HG02588 (cell line): ENCODE results near the gene CLEC3A.
"Not testable (repeated sequence)": the region's sequence is repeated elsewhere in the genome, so short reads cannot be mapped to it uniquely, and the experiment has no call there.

Source experiments
- ATAC-seq: cut with Tn5 transposase; IDR thresholded peaks from one replicate; pipeline ENCODE4 v1.9.1; 2021; ENCODE audit warnings: mild to moderate bottlenecking, moderate library complexity; ENCODE audit not compliant: unreplicated experiment

The CLEC3A gene, protein sequence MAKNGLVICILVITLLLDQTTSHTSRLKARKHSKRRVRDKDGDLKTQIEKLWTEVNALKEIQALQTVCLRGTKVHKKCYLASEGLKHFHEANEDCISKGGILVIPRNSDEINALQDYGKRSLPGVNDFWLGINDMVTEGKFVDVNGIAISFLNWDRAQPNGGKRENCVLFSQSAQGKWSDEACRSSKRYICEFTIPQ

DNA sequence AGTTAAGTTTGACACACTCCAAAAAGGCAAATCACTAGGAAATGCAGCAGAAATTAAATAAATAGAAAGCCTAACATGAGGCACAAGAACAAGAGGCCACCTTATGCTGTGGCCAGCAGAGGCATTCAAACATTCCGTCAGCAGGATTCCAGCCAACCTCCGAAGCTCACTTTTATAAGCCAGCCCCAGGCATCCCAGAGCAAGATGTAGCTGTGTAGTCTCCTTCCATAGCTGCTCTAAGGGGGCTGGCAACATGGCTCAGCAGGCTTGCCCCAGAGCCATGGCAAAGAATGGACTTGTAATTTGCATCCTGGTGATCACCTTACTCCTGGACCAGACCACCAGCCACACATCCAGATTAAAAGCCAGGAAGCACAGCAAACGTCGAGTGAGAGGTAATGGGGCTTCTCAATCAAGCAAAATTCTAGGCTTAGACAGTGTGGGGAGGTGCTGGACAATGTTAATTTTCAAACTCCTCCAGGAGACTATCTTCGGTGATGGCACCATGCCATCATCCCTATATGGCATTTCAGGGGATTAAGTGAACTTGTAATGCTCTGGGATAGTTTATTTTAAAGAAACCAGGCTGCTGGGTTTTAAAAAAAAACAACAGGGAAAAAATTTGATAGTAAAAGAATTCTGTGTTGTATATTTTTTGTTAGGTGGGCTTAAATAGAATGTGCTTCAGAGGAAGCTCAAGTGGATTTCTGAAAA, at the start of gene CLEC3A:
CLEC3A (plus strand) TSS at position 202 of the 714 bp plus-strand sequence; CDS start at position 281, 79 bp downstream.
- ATAC-seq = no peak

DNA sequence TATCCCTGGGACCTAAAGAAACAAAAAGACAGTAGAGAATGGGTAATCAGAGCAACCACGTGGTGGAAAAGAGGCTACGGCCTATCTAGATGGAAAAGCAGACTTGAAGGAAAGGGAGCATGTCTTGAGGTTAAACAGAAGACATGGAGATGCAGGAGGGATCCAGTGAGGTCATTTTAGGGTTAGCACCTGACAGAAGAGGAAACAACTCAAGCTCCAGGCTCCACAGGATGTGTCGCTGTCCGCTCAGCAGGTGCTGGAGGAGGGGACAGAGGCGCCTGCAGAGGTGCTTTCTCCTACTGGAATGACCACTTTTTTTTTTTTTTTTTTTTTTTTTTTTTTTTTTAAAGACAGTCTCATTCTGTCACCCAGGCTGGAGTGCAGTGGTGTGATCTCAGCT, 47.5 kb upstream of the CLEC3A start:
- ATAC-seq = no peak

DNA sequence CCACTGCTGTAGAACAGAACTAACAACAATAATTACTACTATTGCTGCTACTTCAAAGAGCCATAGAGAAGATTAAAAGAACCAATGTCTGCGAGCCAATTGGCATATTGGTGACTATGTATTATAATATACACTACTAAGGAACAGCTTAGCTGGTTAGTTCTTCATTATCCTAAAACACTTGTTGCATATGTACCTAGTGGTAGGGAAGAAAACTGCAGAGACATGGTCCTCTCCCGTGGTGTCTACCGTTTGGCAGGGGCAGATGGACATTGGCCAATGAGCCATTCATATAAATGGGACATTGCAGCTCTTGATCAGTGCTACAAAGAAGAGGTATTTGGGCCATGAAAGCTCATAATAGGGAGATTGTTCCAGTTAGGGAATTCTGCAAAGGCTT, 46.4 kb upstream of the CLEC3A start:
- no peak for ATAC-seq

DNA sequence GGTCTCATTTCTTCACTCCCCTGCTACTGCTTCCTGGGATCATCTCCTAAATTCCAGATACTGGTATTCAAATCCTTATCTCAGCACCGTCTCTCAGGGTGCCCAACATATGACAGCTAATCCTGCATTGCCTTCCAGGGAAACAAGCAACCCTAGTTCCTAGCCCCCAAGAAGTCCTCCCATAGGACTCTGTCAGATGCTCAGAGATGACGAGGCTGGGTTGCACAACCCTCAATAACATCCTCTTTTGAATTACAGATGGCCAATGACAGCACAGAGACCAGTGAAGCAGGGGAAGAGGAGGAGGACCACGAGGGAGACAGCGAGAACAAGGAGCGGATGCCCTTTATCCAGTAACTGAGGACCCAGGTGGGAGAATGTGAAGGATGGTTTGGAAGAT, 45.0 kb upstream of the CLEC3A start:
- ATAC-seq = no peak

DNA sequence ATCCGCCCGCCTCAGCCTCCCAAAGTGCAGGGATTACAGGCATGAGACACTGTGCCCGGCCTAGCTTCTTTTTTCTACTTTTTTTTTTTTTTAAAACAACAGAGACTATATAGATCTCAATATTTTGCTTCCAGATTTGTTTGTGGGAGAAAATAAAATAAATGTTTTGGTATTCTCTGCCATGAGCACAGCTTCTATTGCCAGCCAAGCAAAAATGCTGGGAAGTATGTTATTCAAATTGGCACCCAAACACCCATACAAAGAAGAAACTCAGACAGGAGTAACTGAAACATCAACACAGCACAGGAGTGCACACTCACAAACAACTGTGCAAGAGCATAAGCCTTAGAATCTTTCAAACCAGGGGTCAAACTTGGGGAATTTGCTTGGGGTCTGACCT, 37.2 kb upstream of the CLEC3A start:
- ATAC-seq = no peak

DNA sequence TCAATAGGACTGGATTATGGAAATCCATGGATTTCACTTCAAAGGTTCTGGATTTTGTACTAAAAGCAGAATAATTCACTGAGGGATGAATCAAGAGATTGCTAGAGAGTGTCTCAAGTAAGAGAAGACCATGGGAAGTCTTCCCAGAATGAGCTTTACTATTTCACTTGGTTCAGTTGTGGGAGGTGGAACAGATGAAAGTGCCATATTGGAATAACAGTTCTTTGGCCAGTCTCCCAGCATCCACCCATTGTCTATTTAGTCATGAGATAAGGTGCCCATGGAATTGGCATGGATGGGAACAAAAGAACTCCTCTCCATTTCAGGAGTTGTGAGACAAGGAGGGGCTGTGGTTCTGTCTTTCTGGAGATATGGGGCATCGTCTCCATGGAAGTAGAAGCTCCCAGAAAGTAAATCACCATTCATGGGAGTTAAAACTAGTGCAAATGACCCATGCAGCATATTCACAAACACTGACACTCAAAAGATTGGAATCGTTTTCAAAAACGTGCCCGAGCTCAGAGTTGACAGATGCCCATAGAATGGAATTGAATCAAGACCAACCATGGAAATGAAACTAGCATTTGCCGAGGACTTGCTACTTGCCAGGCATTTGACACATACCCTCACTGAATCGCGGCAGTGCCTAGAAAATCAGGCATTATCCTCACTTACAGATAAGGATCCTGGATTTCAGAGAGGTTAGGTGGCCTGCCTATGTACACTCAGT, 36.2 kb upstream of the CLEC3A start:
- ATAC-seq = no peak

DNA sequence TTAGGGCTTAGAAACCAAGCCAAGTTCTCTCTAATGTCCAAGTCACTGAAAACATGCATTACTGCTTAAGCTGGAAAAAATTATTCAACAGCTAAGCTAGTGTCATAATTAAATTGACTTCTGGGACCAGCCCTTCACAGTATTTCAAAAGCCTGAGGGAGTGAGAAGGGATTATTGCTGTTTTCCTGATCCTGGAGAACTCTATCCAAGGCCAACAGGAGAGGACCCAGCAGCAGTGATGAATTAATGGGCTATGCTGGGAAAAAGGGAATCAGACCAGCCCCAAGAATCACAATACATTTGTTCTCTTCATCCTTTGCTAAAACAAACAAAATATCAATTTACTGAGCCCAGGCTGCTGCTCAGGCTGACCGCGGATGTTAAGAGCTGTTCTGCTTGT, 34.5 kb upstream of the CLEC3A start:
- no peak for ATAC-seq

DNA sequence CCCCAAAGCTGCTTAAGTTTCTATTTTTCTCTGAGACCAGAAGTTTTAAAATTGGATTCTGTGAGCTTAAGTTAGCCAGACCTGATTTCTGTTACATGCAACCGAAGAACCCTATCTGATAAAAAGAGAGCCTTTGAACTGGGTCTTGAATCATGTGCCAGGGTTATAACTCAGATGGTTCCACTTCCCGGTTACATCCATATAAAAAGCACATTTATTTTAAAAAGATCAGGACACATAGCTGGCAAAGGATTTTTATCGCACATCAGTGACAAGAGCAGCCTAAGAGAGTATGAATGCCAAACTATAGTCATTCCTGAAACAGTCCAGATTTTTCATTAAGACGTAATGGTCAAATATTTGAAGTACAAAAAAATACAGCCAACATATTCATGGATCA, 32.5 kb upstream of the CLEC3A start:
- no peak for ATAC-seq

DNA sequence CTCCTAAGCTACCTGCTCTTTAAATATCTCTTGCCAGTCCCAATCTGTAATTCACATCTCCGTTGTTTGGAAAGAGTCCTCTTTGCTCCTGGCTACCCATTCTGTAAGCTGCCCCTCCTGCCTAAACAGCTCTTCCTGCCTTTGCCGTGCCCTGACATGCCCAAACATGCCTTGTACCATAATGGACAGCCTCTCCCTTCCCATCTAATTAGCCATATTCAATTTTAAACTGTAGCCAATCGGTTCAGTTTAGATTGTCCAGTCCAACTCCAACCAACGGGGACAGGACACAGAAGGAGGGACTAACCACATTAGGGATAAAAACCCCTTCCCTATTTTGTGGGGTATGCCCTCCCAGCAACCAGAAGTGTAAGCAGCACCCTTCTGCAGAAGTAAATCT, 30.6 kb upstream of the CLEC3A start:
- ATAC-seq = no peak

DNA sequence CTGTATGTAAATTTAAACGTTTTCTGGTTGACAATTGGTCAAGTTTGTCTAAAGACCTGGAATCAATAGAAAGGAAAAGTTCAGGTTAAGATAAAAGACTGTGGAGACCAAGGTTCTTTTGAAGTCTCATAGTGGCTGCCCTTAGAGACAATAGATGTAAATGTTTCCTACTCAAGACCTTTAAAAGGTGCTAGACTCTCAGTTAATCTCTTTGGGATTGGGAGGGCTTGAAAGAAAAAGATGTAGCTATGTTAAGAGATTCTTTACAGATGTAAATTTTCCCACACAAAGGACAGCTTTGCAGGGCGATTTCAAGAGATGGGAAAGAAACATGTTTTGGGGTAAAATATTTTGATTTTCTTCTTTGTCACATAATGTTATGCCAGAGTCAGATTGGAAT, 30.0 kb upstream of the CLEC3A start:
- not testable (repeated sequence) for ATAC-seq

DNA sequence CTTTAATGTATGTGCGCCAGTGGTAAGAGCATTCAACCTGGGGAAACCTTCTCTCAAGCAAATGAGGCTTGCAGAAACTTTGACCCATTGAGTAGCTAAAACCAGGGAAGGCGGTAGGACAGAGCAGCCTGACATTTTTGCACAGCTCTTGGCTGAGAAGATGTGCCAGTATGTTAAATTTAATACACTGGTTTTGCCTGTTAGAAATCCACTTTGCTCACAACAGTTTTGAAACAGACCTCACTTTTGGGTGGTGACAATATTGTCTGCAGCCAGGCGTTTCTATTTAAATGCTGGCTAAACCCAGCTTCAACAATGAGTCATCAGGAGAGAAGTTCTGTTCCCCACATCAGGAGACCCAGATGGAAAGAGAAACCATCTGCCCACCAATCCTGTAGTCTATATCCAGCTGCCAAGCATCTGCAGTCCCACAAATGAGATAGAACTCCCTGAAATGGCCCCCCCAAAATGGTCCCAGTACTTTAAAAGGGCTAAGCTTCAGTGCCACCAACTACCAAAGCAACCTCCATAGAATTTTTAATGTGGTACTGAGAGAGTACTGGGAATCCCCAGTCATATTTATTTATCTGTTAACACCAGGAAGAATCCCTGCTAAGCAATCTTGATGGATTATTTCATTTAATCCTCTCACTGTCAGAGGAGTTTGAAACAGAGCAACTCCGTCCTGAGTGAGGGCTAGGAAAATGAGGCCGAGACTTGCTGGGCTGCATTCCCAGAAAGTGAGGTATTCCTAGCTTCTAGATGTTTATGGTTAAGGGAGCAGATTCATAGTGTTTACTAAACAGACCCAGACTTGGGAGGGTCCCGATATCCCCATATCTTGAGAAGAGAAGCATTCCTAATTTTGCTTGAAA, 29.0 kb upstream of the CLEC3A start:
- ATAC-seq = no peak

DNA sequence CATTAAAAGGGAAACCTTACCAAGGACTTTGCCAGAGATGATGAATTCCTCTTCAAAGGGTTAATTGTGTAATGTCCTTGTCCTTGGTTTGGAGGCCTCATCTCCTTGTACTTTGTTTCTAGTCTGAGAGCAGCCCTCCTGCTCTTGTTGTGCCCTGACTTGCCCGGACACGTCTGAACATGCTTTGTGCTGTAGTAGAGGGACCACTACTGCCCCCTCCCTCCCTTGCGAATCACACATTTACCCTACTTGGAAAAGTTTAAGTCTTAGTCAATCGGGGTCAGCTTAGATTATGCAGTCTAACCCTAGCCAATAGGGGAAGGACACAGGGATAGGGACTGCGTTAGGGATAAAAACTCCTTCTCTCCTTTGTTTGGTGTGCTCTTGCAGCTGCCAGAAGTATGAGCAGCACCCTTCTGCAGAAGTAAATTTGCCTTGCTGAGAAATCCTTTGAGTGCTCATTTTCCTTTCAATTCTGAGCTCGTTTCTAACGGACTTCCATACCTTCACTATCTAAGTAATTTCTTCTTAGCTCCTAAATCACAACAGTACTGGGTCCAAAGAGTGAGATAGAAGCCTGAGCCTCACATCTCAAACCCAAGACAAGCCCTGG, 26.4 kb upstream of the CLEC3A start:
- no peak for ATAC-seq

DNA sequence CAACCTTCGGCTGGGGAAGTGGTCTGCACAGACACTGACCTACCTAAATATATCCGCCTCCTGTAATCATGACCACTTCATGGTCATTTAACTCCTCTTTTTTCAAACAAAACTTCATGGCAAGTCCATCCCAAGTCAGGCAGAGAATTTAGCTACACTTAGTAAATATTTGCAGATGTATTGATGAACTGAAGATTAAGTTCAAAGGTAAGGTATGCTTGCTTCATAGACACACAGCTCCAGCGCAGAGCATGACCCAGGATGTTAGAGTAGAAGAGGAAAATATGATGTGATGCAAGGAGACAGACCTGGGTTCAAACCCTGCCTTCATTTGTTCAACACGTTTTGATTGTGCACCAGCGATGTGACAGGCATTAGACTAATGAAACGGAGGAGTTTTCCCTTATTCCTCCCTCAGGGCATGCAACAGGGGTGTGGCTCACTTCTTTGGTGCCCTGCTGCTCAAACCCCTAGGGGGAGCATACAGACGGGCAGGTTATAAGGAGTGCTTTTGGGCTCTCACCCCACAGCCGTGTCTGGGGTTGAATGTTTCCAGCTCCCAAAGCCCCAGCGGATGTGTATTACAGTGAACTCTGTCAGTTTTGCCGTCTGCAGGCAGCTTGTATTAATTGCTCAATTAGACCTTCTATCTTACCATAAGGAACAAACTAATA, 23.9 kb upstream of the CLEC3A start:
- no peak for ATAC-seq

DNA sequence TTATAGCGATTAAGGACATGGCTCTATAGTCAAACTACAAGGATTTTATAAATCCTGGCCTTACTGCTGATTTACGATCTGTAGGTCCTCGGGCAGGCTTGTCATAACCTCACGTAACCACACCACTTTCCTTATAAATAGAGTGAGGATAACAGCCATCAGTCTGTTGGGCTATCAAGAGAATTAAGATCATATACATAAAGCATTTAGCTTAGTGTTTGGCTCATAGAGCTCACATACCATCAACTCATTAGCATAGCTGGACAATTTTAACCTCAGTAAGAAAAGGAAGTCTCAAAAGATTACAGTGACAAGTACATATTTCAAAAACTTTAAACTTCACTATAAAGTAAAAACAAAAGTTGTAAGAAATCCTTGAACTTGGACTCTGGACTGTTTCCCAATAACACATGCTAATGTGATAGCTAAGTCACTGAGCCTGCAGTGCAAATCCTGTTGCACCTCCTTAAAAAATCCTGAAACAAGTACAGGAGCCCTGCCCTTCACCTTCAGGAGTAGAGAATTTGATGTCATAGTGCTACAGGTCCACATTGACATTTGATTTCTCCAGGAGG, 20.8 kb upstream of the CLEC3A start:
- ATAC-seq = no peak

DNA sequence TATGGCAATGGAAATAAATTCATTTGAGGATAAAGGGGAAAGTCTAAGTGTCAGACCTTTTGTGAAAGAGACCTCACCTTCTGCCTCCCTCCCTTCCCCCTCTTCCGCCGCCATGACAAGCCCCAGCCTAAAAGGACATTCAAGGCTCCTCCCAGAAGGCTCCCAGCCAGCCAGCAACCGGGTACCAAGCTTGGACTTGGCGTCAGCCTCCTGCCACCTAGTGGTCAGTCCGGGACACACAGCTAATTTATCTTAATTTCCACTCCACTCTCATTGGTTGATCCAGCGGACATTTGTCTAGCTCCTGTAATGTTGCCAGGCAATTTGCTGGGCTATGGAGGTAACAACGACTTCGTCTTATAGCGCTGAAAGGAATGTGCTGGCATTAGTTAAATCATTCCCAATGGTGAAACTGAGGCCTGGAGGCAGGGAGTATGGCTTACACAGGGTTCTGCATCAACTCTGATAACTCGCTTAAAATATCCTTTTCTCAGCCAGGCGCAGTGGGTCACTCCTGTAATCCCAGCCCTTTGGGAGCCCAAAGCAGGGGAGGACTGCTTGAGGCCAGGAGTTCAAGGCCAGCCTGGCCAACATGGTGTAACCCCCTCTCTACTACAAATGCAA, 19.3 kb upstream of the CLEC3A start:
- peak; percentile 99 for ATAC-seq

DNA sequence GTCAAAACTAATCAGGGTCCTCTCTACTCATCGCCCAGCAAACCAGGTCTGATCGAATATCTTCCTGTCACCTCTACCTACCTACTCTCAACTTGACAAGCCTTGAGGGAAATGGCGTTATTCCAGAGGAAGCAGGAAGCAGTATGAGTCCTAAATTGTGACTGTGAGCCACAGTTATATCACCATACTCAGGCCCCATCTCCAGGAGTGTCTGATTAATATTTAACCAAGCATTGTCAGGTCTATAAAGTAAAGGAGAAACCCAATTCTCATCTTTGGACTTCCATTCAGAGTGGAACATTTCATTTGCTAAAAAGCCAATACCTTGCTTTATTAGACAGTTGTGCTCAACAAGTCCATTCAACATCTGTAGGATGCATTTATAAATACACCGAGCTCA, 17.8 kb upstream of the CLEC3A start:
- no peak for ATAC-seq

DNA sequence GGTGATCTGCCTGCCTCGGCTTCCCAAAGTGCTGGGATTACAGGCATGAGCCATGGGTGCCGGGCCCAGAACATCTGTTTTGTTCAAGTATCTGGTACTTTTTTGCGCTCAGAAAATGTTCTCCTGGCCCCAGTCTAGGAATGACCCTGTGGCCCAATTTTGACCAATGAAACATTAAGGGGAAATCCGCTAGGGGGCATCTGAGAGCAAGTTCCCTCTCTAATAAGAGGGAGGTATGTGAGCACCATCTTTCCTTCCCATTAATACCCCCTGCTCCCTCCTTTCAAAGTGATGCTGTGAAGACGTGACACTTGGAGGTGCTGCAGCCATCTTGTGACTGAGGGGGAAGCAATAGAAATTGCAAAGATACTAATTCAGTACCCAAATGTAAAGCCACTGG, 16.5 kb upstream of the CLEC3A start:
- ATAC-seq = no peak

DNA sequence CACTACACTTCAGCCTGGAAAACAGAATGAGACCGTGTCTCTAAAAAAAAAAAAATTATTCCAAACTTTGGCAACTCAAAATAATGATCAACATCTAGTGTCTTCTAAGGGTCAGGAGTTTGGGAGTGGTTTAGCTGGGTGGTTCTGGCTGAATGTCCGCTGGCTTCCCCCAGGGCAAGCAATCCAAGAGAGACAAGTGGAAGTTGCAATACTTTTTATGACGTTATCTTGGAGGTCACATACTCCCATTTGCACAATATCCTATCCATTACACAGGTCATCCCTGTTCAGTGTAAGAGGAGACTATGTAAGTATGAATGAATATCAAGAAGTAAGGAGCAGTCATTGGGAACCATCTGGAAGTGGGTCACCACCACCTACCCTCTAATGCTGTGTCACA, 15.2 kb upstream of the CLEC3A start:
- ATAC-seq = no peak

DNA sequence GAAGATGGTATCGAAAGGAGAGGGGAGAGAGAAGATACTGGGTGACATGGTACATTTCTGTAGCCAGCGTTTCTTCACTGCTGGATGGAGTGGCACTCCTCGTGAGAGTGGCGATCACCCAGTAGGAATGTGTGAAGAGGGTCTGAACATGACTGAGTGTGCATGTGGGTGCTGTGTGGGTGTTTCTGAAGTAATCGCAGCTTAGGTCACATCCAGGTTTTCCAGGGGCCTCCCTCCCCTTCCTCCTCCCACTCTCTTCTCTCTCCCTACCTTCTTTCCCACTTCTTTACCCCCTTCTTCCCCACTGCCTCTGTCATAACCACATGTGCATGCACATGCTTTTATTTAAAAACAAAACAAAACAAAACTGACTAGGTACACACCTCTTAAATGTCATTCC, 1.8 kb downstream of the CLEC3A start:
- no peak for ATAC-seq
